DMS153 treated with DMSO at 0.1 percent for 48 hours (cell line): ENCODE measurements around the gene ATG16L1.
"Not testable (repeated sequence)": the region's sequence is repeated elsewhere in the genome, so short reads cannot be mapped to it uniquely, and the experiment has no call there.

Source experiments
- DNase-seq: peaks from one replicate; lab custom pipeline; 2025; ENCODE audit not compliant: unreplicated experiment; lab: John Stamatoyannopoulos, UW

ATG16L1 gene

DNA sequence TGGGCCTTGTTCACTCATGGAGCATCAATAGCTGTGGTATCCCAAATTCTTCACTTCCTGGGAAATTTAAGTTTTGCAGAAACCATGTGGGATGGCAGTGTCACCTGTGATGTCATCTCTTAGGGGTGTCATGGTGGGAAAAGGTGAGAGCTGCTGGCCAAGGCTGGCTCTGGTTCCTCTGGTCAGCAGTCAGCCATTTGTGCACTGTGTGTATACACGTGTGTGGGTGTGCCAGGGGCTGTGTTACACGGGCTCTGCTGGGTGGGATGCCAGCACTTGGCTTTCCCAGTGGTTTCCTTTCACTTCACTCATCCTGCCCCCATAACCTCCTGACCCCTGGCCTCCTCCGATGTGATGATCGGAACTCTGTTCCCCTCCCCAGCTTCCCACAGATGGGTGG lies 77.4 kb downstream of the ATG16L1 start:
- DNase-seq, result no peak

DNA sequence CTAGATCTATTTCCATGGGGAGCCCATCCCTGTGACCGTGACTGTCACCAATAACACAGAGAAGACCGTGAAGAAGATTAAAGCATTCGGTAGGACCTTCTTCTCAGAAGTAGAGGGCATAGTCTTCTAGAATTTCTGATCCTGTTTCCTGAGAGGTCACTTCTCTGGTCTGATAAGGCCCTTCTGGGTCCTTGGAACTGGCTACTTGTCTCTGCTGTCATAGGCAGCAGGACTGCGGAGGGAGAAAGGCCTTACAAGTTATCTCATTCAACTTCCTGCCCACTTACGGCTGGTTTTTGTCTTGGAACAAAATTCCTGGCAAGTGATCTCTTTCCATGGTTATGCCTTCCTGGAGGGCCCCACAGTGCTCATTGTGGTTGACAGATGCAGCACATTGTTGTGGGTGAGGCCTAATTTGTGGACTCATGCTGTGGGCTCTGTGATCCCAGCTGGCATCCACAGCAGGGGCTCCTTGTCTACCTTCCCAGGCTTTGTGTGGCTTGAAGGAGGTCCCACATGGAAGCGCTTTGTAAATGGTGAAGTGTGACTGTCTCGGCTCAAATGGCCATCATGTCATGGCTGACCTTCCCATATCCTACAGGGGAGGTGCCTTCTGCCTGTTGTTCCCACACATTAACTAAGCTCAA lies 78.1 kb downstream of the ATG16L1 start:
- no peak for DNase-seq

DNA sequence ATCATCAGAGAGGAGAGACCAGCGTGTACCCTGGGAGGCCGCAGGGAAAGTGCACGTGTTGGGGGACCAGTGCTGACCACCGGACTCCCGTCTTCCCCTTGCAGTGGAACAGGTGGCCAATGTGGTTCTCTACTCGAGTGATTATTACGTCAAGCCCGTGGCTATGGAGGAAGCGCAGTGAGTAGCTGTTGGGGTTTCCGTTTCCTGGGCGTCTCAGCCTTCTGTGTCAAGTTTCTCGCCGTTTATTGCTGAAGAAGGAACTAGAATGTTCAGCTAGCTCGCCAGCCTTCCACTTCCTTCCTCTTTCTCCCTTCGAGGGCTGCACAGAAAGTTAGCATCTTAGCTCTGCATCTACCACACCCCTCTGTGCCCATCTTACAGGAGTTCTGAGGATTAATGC lies 80.1 kb downstream of the ATG16L1 start:
- DNase-seq, result no peak

DNA sequence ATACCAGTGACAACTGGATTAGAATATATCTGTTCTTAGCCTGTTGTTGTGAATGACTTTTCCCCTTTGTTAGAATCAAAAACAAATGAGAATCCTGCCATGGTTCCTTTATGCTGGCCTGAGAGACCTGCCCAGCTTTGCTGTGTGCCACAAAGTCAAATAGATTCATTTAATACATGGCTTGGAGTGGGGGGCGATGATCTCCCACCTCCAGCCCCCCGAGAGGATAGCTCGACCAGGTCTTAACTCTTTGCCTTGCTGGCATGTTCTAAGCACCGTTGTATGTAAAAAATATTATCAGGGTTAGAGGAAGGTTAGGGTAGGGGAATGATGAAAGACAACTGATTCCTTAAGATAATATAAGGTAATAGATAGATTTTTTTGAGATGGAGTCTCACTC lies 80.7 kb downstream of the ATG16L1 start:
- no peak for DNase-seq

DNA sequence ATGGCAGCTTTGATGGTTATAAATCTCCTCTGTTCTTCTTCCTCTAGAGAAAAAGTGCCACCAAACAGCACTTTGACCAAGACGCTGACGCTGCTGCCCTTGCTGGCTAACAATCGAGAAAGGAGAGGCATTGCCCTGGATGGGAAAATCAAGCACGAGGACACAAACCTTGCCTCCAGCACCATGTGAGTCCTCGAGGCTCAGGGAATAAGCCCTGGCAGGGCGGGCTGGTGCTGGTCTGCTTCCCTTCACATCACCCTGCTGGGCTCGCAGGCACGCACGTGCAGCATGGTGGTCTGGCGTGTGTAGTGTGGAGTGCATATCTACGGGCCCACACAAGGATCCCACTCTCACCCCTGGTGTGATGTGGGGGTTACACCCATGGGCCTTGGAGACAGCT lies 83.4 kb downstream of the ATG16L1 start:
- no peak for DNase-seq

DNA sequence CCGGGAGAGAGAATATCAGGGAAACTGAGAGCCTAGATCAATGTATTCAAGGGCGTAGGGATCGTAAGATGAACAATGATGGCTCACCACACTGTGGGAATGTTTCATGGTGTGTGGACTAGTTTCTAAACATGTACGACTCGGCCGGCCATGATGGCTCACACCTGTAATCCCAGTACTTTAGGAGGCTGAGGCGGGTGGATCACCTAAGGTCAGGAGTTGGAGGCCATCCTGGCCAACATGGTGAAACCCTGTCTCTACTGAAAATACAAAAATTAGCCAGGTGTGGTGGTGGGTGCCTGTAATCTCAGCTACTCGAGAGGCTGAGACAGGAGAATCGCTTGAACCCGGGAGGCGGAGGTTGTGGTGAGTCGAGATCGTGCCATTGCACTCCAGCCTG lies 84.6 kb downstream of the ATG16L1 start:
- not testable (repeated sequence) for DNase-seq

DNA sequence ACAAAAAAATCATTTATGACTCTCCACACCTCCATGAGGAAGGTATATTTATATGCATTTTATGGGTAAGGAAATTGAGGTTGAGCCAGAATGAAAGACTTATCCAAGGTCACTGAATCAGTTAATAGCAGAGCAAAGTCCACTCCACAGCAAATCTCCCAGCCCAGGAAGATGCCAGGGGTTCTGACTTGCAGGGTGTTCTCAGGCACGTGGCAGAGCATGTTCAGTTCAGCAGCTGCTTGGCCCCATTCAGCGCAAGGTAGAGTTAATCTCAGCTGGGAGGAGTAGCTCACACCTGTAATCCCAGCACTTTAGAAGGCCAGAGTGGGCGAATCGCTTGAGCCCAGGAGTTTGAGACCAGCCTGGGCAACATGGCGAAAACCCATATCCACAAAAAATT lies 85.1 kb downstream of the ATG16L1 start:
- no peak for DNase-seq

DNA sequence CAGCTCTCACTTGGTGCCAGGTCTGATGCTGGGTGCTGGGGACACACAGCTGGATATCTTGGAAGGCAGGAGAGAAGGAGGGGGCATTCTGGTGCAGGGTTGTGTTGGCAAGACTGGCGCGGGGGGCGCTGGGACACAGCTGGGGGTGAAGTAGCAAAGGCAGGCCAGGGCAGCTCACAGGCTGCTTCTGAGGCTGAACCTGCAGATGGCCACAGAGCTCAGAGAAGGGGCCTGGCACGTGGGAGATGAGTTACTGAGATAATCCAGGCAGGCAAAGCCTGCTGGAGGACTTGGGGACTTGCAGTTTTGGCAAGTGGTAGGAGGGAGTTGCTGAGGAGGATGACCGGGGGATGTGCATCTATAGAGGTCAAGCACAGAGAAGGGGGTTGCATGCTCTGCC lies 86.6 kb downstream of the ATG16L1 start:
- DNase-seq, result no peak

DNA sequence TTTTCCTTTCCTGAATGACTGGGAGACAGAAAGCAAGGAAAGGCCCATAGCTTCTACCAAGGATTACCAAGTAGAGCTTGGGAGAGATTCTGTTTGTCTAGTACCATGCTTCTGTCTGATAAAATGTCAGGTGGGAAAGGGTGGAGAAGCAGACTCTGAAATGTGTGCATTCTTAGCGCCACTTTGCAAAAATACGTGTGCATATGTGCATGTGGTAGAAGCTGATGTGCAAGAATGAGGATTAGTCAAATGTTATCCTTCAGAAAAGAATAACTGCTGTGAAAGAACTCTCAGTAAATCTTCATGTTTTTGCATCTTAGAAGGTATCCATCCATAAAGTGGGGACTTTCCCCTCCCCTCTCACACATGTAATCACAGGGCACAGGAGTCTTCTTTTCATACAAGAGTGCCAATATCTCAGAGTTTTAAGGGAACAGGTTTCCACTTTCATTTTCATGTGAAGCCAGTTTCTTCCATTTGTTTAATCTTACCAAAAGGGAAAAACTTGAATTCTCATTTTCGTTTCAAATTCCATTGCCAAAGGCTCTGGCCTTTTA lies 87.4 kb downstream of the ATG16L1 start:
- no peak for DNase-seq

DNA sequence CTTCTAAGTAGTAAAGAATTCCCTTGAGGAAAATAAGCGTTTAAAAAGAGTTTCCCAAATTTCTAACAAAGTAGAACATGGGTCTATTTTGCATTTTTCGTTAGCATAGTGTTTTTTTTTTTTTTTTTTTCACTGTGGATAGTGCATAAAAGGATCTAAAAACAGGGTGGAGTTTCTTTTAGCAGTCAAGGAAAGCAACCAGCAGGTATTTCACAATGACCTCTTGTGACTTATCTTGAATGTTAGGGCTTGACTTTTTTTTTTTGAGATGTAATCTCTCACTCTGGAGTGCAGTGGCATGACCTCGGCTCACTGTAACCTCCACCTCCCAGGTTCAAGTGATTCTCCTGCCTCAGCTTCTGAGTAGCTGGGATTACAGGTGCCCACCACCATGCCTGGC lies 88.0 kb downstream of the ATG16L1 start:
- no peak for DNase-seq

DNA sequence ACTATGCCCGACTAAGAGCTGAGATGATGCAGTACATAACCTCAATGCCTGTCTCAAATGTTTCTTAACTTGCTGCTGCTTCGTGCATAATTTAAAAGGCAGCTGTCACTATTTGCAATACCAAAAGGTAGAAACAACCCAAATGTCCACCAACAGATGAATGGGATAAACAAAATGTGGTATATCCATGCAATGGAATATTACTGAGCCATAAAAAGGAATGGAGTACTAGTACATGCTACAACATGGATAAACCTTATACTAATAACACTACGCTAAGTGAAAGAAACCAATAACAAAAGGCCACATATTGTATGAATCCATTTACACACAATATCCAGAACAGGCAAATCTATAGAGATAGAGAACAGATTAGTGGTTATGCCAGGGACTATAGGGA lies 89.8 kb downstream of the ATG16L1 start:
- DNase-seq, result no peak

DNA sequence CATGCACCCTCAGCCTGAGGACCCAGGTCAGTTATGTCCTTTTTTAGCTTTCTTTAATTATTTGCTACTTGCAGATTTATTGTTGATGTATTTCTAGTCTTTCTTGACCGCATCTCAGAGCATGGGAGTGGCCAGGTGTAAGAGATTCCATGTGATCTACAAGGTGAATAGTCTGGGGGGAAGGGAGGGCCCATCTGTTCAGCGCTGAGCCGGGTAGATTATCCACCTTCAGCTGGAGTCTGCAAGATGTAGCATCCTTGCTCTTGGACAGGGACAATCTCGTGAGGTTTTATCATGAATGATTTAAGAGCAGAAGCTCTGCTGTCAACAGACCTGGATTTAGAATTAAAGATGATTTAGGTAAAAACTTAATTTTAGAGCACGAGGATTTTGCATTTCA lies 90.8 kb downstream of the ATG16L1 start:
- no peak for DNase-seq

DNA sequence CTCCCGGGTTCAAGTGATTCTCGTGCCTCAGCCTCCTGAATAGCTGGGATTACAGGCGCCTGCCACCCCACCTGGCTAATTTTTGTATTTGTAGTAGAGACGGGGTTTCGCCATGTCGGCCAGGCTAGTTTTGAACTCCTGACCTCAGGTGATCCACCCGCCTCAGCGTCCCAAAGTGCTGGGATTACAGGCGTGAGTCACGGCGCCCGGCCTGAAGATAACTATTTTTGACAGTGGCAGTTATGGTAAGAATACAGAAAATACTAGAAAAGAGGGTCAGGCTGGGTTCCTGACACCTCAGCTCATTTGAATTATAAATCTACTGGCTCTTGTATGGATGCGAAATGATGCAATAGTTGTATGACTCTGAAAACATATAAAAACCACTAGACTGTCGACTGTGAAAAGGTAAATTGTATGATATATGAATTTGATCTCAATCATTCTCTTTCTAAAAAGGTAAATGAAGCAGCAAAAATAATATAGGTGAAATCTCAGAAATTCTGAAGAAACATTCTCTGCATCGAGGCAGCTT lies 91.8 kb downstream of the ATG16L1 start:
- no peak for DNase-seq
